Stimulated activated CD4-positive, alpha-beta T cell treated with anti-CD3 and anti-CD28 coated beads, Interleukin-12 subunit alpha, Interleukin-12 subunit beta, amount 100 ng/mL, for 4 hours (primary cell): ENCODE measurements around the gene BTRC.

Experiments
- DNase-seq: peaks from one replicate; pipeline ENCODE4 v3.0.0-alpha.2; 2020

The BTRC gene

GRCh38 chr10:101485681-101486554 lies 132.0 kb downstream of the BTRC start:
- no peak for DNase-seq

- DNase-seq: no peak
These were observed 133.4 kb downstream of the BTRC start for GRCh38 chr10:101487399-101487798.

- DNase-seq: no peak
These were observed 135.4 kb downstream of the BTRC start for GRCh38 chr10:101489355-101489754.

GRCh38 chr10:101490026-101490425 lies 136.1 kb downstream of the BTRC start:
- DNase-seq: no peak

- DNase-seq: no peak
These were observed 138.2 kb downstream of the BTRC start for GRCh38 chr10:101492205-101492604.

- no peak for DNase-seq
These were observed 138.8 kb downstream of the BTRC start for GRCh38 chr10:101492814-101493213.

GRCh38 chr10:101493249-101493648 lies 139.3 kb downstream of the BTRC start:
- no peak for DNase-seq

- no peak for DNase-seq
These were observed 139.9 kb downstream of the BTRC start for GRCh38 chr10:101493782-101494281.

GRCh38 chr10:101494650-101495049 lies 140.7 kb downstream of the BTRC start:
- no peak for DNase-seq

GRCh38 chr10:101495324-101495925 lies 141.5 kb downstream of the BTRC start:
- no peak for DNase-seq

GRCh38 chr10:101504438-101504837 lies 150.5 kb downstream of the BTRC start:
- no peak for DNase-seq

GRCh38 chr10:101506829-101507661 lies 153.1 kb downstream of the BTRC start:
- no peak for DNase-seq

GRCh38 chr10:101507828-101508227 lies 153.9 kb downstream of the BTRC start:
- no peak for DNase-seq

- no peak for DNase-seq
These were observed 158.0 kb downstream of the BTRC start for GRCh38 chr10:101511938-101512337.

- no peak for DNase-seq
These were observed 158.8 kb downstream of the BTRC start for GRCh38 chr10:101512738-101513137.

- DNase-seq: no peak
These were observed 159.8 kb downstream of the BTRC start for GRCh38 chr10:101513733-101514132.

GRCh38 chr10:101525848-101526247 lies 171.9 kb downstream of the BTRC start:
- DNase-seq: no peak

- DNase-seq: no peak
These were observed 175.2 kb downstream of the BTRC start for GRCh38 chr10:101529207-101529606.

- no peak for DNase-seq
These were observed 176.0 kb downstream of the BTRC start for GRCh38 chr10:101529725-101530553.

- DNase-seq: no peak
These were observed 182.0 kb downstream of the BTRC start for GRCh38 chr10:101535949-101536348.

- DNase-seq: no peak
These were observed 182.8 kb downstream of the BTRC start for GRCh38 chr10:101536800-101537199.

GRCh38 chr10:101538446-101538845 lies 184.5 kb downstream of the BTRC start:
- DNase-seq: no peak
